Measurements from ENCODE around the gene HIRIP3.
A peak's percentile ranks its signal among the peaks of the same experiment; 100 is the strongest.
"Not testable (repeated sequence)": the region's sequence is repeated elsewhere in the genome, so short reads cannot be mapped to it uniquely, and the experiment has no call there.

The HIRIP3 gene, protein sequence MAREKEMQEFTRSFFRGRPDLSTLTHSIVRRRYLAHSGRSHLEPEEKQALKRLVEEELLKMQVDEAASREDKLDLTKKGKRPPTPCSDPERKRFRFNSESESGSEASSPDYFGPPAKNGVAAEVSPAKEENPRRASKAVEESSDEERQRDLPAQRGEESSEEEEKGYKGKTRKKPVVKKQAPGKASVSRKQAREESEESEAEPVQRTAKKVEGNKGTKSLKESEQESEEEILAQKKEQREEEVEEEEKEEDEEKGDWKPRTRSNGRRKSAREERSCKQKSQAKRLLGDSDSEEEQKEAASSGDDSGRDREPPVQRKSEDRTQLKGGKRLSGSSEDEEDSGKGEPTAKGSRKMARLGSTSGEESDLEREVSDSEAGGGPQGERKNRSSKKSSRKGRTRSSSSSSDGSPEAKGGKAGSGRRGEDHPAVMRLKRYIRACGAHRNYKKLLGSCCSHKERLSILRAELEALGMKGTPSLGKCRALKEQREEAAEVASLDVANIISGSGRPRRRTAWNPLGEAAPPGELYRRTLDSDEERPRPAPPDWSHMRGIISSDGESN

GRCh38 chr16:29995324-29995910 lies at the start of gene HIRIP3:
TSS of gene HIRIP3 (minus strand) at chr16:29995617. CDS start at chr16:29995605, 12 bp downstream.
- peak; percentile 69 to 79 for DNase-seq (ENCODE audit: low read depth in 1 of 2, low spot score in 1 of 2)

DNA sequence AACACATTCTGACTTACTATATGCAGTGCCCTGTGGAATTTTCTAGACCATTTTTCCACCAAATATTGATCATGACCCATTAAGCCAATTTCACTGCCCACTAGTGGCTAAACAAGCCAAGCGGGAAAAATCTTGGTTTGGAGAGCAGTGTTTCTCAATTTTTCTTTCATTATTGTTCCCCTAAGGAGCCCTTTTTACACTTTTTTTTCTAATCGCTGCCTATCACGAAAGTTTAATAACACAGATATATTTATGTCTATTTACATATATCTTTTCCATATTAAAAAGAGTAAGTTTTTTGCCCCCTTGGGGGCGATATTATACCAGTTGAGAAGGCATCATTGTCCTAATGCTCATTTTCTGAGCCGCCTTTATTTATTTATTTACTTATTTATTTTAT lies 46.4 kb upstream of the HIRIP3 start:
- DNase-seq (ENCODE audit: low read depth in 1 of 2, low spot score in 1 of 2): no peak

DNA sequence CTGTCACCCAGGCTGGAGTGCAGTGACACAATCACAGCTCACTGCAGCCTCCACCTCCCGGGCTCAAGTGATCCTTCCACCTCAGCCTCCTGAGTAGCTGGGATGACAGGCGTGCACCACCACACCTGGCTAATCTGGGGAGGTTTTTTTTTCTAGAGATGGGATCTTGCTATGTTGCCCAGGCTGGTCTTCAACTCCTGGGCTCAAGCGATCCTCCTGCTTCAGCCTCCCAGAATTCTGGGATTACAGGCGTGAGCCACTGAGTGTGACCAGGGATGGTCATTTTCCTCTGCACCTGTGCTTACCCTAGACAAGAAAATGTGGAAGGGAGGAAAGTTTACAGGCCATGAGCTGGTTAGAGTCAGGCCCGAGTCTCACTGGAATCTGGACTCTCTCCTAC lies 45.3 kb upstream of the HIRIP3 start:
- not testable (repeated sequence) for DNase-seq (ENCODE audit: low read depth in 1 of 2, low spot score in 1 of 2)

DNA sequence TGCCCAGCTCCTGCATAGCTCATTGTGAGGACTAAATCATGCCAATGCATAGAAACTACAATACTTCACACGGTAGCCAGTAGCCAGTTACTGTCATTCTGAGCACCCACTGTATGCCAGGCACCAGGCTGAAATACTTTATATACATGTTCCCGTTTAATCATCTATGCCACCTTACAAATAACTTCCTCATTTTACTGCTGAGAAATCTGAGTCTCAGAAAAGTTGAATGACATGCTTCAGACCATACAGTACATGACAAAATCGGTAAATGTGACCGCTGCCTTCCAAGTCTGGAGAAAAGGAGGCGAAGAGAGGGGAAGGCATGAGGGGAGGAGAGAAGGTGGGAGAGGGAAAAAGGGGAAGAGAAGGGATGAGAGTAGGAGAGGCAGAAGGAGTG lies 44.8 kb upstream of the HIRIP3 start:
- no peak for DNase-seq (ENCODE audit: low read depth in 1 of 2, low spot score in 1 of 2)

DNA sequence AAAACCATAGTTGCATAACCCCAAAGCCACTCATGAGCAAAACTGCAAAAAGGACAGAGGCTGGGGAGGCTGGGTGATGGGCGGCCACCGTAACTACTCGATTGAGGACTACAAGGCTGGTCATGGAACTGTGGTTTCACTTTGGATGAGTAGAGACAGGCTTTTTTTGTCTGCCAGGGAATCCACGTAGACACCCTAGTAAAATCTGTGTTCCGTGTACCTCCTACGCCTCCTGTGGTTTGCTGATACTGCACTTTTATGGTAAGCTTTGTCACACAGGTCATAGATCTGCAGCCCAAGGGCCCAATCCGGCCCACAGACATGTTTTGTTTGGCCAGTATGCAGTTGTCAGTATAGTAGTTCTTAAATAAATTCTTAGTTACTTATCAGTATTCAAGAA lies 37.9 kb upstream of the HIRIP3 start:
- DNase-seq (ENCODE audit: low read depth in 1 of 2, low spot score in 1 of 2): no peak

GRCh38 chr16:30032083-30032819 lies 36.8 kb upstream of the HIRIP3 start:
- DNase-seq (ENCODE audit: low read depth in 1 of 2, low spot score in 1 of 2): peak in 1 of 2 donors; percentile 39

GRCh38 chr16:30031477-30031918 lies 36.1 kb upstream of the HIRIP3 start:
- DNase-seq (ENCODE audit: low read depth in 1 of 2, low spot score in 1 of 2): no peak

GRCh38 chr16:30030841-30031413 lies 35.5 kb upstream of the HIRIP3 start, which contains the start of gene TLCD3B:
TSS of gene TLCD3B (minus strand) at chr16:30031271. CDS start at chr16:30030527, 744 bp downstream.
- DNase-seq (ENCODE audit: low read depth in 1 of 2, low spot score in 1 of 2): no peak

DNA sequence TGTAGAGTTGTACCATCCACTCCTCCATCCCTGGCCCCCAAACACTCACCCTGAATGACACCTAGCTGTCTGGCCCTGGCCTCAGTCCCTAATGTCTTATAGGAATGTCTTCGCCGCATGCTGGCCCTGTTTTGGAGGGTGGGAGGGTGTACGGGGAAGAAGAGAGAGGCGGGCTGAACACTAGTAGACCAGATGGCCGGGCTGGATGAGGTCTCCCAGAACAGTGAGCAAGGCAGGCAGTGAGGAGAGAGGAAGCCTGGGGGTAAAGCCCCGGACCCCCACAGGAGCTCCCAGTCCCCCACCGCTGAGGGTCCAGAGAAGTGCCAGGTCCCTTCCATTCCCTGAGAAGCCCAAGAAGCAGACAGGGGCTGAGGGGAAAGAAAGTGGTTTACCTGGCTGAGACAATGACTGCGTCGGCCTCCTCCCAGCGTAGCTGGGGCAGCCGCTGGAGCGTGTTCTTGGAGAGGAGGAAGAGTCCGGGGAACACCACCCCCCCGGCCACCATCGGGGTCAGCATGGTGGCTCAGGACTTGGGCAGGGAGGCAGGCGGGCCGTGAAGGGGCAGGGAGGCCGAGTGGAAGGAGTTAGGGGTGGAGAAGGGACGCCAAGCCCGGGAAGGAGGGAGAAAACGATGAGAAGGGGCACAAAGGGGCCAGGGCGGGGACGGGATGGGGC lies 34.7 kb upstream of the HIRIP3 start:
- DNase-seq (ENCODE audit: low read depth in 1 of 2, low spot score in 1 of 2): no peak

DNA sequence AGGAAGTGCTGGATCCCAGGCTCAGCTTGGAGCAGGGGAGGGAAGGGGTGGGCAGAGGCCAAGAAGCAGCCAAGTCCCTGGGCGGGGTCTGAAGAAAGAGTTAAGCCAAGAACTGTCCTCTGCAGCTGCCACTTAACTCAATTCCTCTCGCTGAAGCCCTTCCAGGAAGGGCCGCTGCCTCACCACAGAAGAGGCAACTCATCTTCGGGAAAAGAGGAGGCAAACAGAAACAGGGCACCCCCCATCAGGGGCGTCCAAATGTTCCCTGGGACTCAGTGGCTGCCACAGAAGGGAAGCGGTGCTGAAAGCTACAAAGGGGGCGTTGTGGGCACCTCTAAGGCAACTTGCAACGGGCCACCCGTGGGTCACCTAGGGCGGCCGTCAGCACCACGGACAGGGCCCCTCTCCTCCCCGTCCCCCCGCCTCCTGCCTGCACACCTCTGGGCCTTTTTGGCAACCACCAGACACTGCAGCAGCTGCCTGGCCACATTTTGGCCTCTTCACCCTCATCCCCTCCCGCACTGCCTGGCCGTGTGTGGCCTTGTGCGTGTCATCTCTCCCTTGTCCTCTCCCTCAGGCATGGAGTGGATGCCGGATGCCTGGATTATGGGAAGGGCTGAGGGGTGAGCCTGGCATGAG lies 33.1 kb upstream of the HIRIP3 start:
- DNase-seq (ENCODE audit: low read depth in 1 of 2, low spot score in 1 of 2): no peak

DNA sequence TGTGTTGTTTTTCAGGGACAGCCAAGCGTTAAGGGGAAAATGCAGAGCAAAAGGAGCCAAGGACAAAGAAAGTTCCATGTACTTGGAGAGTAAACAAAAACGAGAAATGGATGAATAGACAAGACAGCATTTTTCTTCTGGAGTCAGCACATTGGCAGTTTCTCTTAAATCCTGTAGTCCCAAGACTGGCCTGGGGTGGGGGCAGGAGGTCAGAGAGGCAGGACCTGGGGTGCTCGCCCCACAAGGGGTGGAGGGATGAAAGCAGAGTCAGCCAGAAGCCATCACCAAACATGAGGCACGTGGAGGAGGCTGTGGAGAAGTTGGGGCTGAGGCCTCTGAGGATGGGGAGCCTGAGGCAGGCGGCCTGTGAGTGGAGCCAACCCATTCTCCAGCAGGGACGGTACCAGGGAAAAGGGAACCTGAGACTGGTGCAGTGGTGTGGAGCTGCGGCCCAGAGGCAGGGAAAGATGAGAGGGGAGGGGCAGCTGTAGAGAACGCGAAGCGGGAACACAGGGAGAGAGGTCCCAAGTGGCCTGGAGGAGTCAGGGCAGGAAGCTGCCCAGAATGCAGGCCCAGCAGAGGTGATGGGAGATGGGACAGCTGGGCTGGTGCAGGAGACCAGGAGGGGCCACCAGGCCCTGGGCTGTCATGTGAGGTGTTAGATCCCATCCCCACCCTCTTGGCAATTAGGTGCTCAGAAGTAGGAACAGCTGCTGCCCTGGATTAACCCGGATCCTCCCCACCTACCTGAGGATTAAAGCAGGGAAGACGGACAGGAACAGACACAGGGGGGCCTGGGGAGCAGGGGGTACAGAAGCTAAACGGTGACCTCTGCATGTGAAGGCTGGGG lies 32.4 kb upstream of the HIRIP3 start:
- DNase-seq (ENCODE audit: low read depth in 1 of 2, low spot score in 1 of 2): no peak

- no peak for DNase-seq (ENCODE audit: low read depth in 1 of 2, low spot score in 1 of 2)
Measured at GRCh38 chr16:30026449-30026848, 31.0 kb upstream of the HIRIP3 start.

GRCh38 chr16:30025574-30025973 lies 30.2 kb upstream of the HIRIP3 start:
- DNase-seq (ENCODE audit: low read depth in 1 of 2, low spot score in 1 of 2): no peak

DNA sequence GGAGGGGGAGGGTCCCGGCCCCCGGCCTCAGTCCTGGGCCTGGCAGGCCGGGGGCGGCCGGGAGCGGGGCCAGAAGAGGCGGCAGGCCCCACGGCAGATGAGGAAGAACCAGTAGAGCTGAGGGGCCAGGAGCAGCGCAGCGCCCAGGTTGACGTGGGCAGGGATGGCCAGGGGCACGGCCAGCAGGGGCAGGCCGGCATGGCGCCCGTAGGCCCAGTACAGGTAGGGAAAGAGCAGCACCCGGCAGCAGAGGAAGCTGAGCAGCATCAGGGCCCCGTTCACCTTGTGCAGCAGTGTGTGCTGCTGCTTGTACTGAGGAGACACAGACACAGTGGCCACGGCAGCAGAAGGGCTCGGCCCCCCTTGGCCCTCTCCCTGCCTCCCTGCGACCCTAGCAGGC lies 29.7 kb upstream of the HIRIP3 start:
- DNase-seq (ENCODE audit: low read depth in 1 of 2, low spot score in 1 of 2): no peak

- DNase-seq (ENCODE audit: low read depth in 1 of 2, low spot score in 1 of 2): no peak
Measured at GRCh38 chr16:30024451-30024850, 29.0 kb upstream of the HIRIP3 start.

DNA sequence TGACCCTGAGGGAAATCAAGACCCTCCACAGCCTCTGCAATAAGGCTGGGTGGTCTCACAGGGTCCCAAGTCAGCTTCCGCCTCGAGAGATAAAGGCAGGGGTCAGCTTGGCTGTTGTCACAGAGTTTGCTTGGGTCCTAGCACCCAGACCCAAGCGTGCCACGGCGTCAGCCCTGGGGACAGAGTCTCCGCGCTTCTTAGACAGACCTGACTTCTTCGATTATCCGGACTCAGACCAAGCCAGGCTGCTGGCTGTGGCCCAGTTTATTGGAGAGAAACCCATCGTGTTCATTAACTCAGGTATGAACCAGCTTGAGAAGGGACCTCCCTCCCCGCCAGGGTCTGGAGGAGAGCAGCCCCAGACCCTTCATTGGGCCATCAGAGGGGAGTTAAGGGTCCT lies 28.2 kb upstream of the HIRIP3 start:
- no peak for DNase-seq (ENCODE audit: low read depth in 1 of 2, low spot score in 1 of 2)

- no peak for DNase-seq (ENCODE audit: low read depth in 1 of 2, low spot score in 1 of 2)
Measured at GRCh38 chr16:30022887-30023286, 27.5 kb upstream of the HIRIP3 start, which contains the start of gene C16orf92. TSS of gene C16orf92 (plus strand) at chr16:30023198. CDS start at chr16:30023341, 143 bp downstream.

DNA sequence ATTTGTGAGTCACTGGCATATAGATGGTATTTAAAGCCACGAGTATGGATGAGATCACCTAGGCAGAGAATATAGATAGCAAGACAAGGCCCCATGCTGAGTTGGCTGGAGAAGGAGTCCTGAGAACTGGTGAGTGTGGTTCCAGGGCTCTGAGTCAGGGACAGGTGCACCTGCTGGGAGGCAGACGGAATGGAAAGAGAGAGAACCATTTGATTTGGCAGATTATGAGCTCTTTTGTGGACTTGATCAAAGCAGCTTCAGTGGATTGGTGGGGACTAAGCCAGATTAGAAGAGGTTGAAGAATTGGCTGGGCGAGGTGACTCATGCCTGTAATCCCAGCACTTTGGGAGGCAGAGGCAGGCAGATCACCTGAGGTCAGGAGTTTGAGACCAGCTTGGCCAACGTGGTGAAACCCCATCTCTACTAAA lies 23.3 kb upstream of the HIRIP3 start:
- no peak for DNase-seq (ENCODE audit: low read depth in 1 of 2, low spot score in 1 of 2)

- not testable (repeated sequence) for DNase-seq (ENCODE audit: low read depth in 1 of 2, low spot score in 1 of 2)
Measured at GRCh38 chr16:30017937-30018336, 22.5 kb upstream of the HIRIP3 start.
